ENCODE measurements around the gene MYH9. TPM values are rescaled to one million over a fixed set of nuclear protein-coding genes. Genes with fewer than 3 reads are reported as not detected.
"Not testable (repeated sequence)": the region's sequence is repeated elsewhere in the genome, so short reads cannot be mapped to it uniquely, and the experiment has no call there.

MYH9 gene
- total RNA-seq, 4 donors from 2014 or later: 241 to 387 (median 358) TPM

- TF ChIP-seq EP300 (IDR thresholded peaks at IDR 0.05) (no peak), CTCF (IDR thresholded peaks at IDR 0.05) (no peak), POLR2A (IDR thresholded peaks at IDR 0.05; ENCODE audit: low read depth) (no peak), POLR2AphosphoS5 (IDR thresholded peaks at IDR 0.05) (no peak)
- Histone ChIP-seq H3K9me3 (no peaks in the 10 kb centered on the region), H3K27ac (replicated peaks in 1 of 4) (no peak overlapping the region), H3K36me3 (peaks cover 0 to 5% (median 0%) of the 10 kb centered on the region in 4 donors), H3K27me3 (no peaks in the 10 kb centered on the region), H3K4me3 (no peak overlapping the region), H3K4me1 (peaks cover 9 to 19% (median 14%) of the 10 kb centered on the region in 4 donors)
- WGBS: 74% methylated on average over 5 of the region's 5 CpGs
- no peak for DNase-seq (ENCODE audit: extremely low spot score)
- intact Hi-C loops (cut with DNase I): no loop called here
Measured at GRCh38 chr22:36274531-36274930, 113.2 kb downstream of the MYH9 start.

- intact Hi-C loops (cut with DNase I); H3K4me1 ChIP-seq; H3K9me3 ChIP-seq; H3K27ac ChIP-seq (replicated peaks in 1 of 4); H3K36me3 ChIP-seq; H3K27me3 ChIP-seq; DNase-seq (ENCODE audit: extremely low spot score); H3K4me3 ChIP-seq: not testable (repeated sequence)
- WGBS: 93% methylated on average over 5 of the region's 5 CpGs
Measured at GRCh38 chr22:36271951-36272350, 115.8 kb downstream of the MYH9 start.

- H3K36me3 ChIP-seq: peaks cover 0 to 12% (median 10%) of the 10 kb centered on the region in 4 donors
- intact Hi-C loops (cut with DNase I); H3K4me3 ChIP-seq; H3K27me3 ChIP-seq; H3K27ac ChIP-seq (replicated peaks in 1 of 4); H3K4me1 ChIP-seq; DNase-seq (ENCODE audit: extremely low spot score); H3K9me3 ChIP-seq: not testable (repeated sequence)
- 80% methylated on average over 7 of the region's 7 CpGs for WGBS
Measured at GRCh38 chr22:36271231-36271630, 116.5 kb downstream of the MYH9 start.

GRCh38 chr22:36267896-36268485 lies 119.8 kb downstream of the MYH9 start:
- intact Hi-C loops (cut with DNase I): no loop called here
- Histone ChIP-seq H3K36me3 (peaks cover 9 to 36% (median 30%) of the 10 kb centered on the region in 4 donors), H3K27me3 (no peaks in the 10 kb centered on the region), H3K9me3 (no peaks in the 10 kb centered on the region), H3K27ac (replicated peaks in 1 of 4) (no peak overlapping the region), H3K4me3 (no peak overlapping the region), H3K4me1 (no peaks in the 10 kb centered on the region)
- 92% methylated on average over 11 of the region's 11 CpGs for WGBS
- DNase-seq (ENCODE audit: extremely low spot score): no peak
- no peak for TF ChIP-seq CTCF (IDR thresholded peaks at IDR 0.05)
- no peak for TF ChIP-seq POLR2A (IDR thresholded peaks at IDR 0.05; ENCODE audit: low read depth)
- no peak for TF ChIP-seq POLR2AphosphoS5 (IDR thresholded peaks at IDR 0.05)
- no peak for TF ChIP-seq EP300 (IDR thresholded peaks at IDR 0.05)

GRCh38 chr22:36267058-36267457 lies 120.7 kb downstream of the MYH9 start:
- intact Hi-C loops (cut with DNase I): no loop called here
- Histone ChIP-seq H3K4me1 (no peaks in the 10 kb centered on the region), H3K27ac (replicated peaks in 1 of 4) (no peak overlapping the region), H3K9me3 (no peaks in the 10 kb centered on the region), H3K36me3 (peaks cover 9 to 45% (median 38%) of the 10 kb centered on the region in 4 donors), H3K4me3 (no peak overlapping the region), H3K27me3 (no peaks in the 10 kb centered on the region)
- no peak for DNase-seq (ENCODE audit: extremely low spot score)
- TF ChIP-seq CTCF (IDR thresholded peaks at IDR 0.05) (no peak), EP300 (IDR thresholded peaks at IDR 0.05) (no peak), POLR2A (IDR thresholded peaks at IDR 0.05; ENCODE audit: low read depth) (no peak), POLR2AphosphoS5 (IDR thresholded peaks at IDR 0.05) (no peak)
- 98% methylated on average over 4 of the region's 4 CpGs for WGBS

- intact Hi-C loops (cut with DNase I); DNase-seq (ENCODE audit: extremely low spot score); H3K4me3 ChIP-seq; H3K9me3 ChIP-seq; H3K27me3 ChIP-seq: not testable (repeated sequence)
- peaks cover 8 to 13% (median 12%) of the 10 kb centered on the region in 4 donors for H3K4me1 ChIP-seq
- H3K36me3 ChIP-seq: peaks cover 9 to 59% (median 51%) of the 10 kb centered on the region in 4 donors
- 78% methylated on average over 7 of the region's 7 CpGs for WGBS
- peak overlapping the region in 2 of 4 donors; percentile 5 to 42 for H3K27ac ChIP-seq (replicated peaks in 1 of 4)
Measured at GRCh38 chr22:36263886-36264664, 123.7 kb downstream of the MYH9 start.

GRCh38 chr22:36263216-36263673 lies 124.5 kb downstream of the MYH9 start:
- intact Hi-C loops (cut with DNase I); H3K27ac ChIP-seq (replicated peaks in 1 of 4); DNase-seq (ENCODE audit: extremely low spot score); H3K27me3 ChIP-seq; H3K9me3 ChIP-seq; H3K4me3 ChIP-seq: not testable (repeated sequence)
- Histone ChIP-seq H3K36me3 (peaks cover 9 to 59% (median 51%) of the 10 kb centered on the region in 4 donors), H3K4me1 (peaks cover 16 to 22% (median 20%) of the 10 kb centered on the region in 4 donors)
- WGBS: 80% methylated on average over 5 of the region's 5 CpGs

- H3K9me3 ChIP-seq; intact Hi-C loops (cut with DNase I); H3K27me3 ChIP-seq; H3K27ac ChIP-seq (replicated peaks in 1 of 4); H3K4me3 ChIP-seq; DNase-seq (ENCODE audit: extremely low spot score): not testable (repeated sequence)
- Histone ChIP-seq H3K4me1 (peaks cover 25 to 31% (median 27%) of the 10 kb centered on the region in 4 donors), H3K36me3 (peaks cover 9 to 66% (median 57%) of the 10 kb centered on the region in 4 donors)
- WGBS: 86% methylated on average over 3 of the region's 3 CpGs
Measured at GRCh38 chr22:36262307-36262706, 125.5 kb downstream of the MYH9 start.

- H3K36me3 ChIP-seq: peaks cover 9 to 66% (median 55%) of the 10 kb centered on the region in 4 donors
- 73% methylated on average over 4 of the region's 6 CpGs for WGBS
- H3K9me3 ChIP-seq; DNase-seq (ENCODE audit: extremely low spot score); H3K27me3 ChIP-seq; H3K4me3 ChIP-seq; intact Hi-C loops (cut with DNase I); H3K27ac ChIP-seq (replicated peaks in 1 of 4): not testable (repeated sequence)
- peaks cover 26 to 37% (median 30%) of the 10 kb centered on the region in 4 donors for H3K4me1 ChIP-seq
Measured at GRCh38 chr22:36261675-36262074, 126.1 kb downstream of the MYH9 start.

All from esophagus muscularis mucosa (tissue), 4 donors.